ENCODE data around the gene CUX1. TPM values are rescaled to one million over a fixed set of nuclear protein-coding genes. Genes with fewer than 3 reads are reported as not detected.

The CUX1 gene
- polyA plus RNA-seq, 4 donors, result 29.2 to 77.5 (median 32.3) TPM

GRCh38 chr7:102119213-102119651, 301.8 kb downstream of the CUX1 start:
- FAIRE-seq, result no peak
- no peaks in the 10 kb centered on the region for H3K27me3 ChIP-seq (ENCODE audit: control insufficient read depth in 3 of 3, insufficient read depth in 3 of 3, low read length in 3 of 3)
- H3K4me3 ChIP-seq (ENCODE audit: low read depth in 1 of 3, low read length in 3 of 3), result no peak overlapping the region
- no peak overlapping the region for H3K27ac ChIP-seq (ENCODE audit: low read depth in 1 of 3, low read length in 2 of 3)
- DNase-seq, result no peak
- no peaks in the 10 kb centered on the region for H3K9me3 ChIP-seq (ENCODE audit: control insufficient read depth in 2 of 2, insufficient read depth in 1 of 2, low read depth in 1 of 2, low read length in 1 of 2)
- 78 to 86% (median 84%) methylated on average over 14 of the region's 14 CpGs for WGBS, 3 donors
- peaks cover 0 to 12% (median 3%) of the 10 kb centered on the region in 3 donors for H3K4me1 ChIP-seq (ENCODE audit: control insufficient read depth in 3 of 3, insufficient read depth in 2 of 3, low read depth in 1 of 3, low read length in 2 of 3)
- H3K36me3 ChIP-seq (ENCODE audit: control insufficient read depth in 3 of 3, insufficient read depth in 2 of 3, low read depth in 1 of 3, low read length in 3 of 3), result peaks cover 6 to 61% (median 6%) of the 10 kb centered on the region in 3 donors

- peaks cover 4 to 60% (median 5%) of the 10 kb centered on the region in 3 donors for H3K36me3 ChIP-seq (ENCODE audit: control insufficient read depth in 3 of 3, insufficient read depth in 2 of 3, low read depth in 1 of 3, low read length in 3 of 3)
- H3K27me3 ChIP-seq (ENCODE audit: control insufficient read depth in 3 of 3, insufficient read depth in 3 of 3, low read length in 3 of 3), result no peaks in the 10 kb centered on the region
- DNase-seq, result no peak
- no peaks in the 10 kb centered on the region for H3K9me3 ChIP-seq (ENCODE audit: control insufficient read depth in 2 of 2, insufficient read depth in 1 of 2, low read depth in 1 of 2, low read length in 1 of 2)
- peak overlapping the region in 1 of 3 donors; percentile 5 for H3K27ac ChIP-seq (ENCODE audit: low read depth in 1 of 3, low read length in 2 of 3)
- peaks cover 0 to 12% (median 3%) of the 10 kb centered on the region in 3 donors for H3K4me1 ChIP-seq (ENCODE audit: control insufficient read depth in 3 of 3, insufficient read depth in 2 of 3, low read depth in 1 of 3, low read length in 2 of 3)
- no peak for FAIRE-seq
- WGBS, 3 donors, result 91 to 95% (median 94%) methylated on average over 6 to 7 of the region's 7 CpGs
- no peak overlapping the region for H3K4me3 ChIP-seq (ENCODE audit: low read depth in 1 of 3, low read length in 3 of 3)
Measured at GRCh38 chr7:102119925-102120324, 302.5 kb downstream of the CUX1 start.

GRCh38 chr7:102120666-102121195, 303.3 kb downstream of the CUX1 start:
- FAIRE-seq (no peak), DNase-seq (no peak)
- WGBS, 3 donors, result 91 to 95% (median 93%) methylated on average over 5 of the region's 5 CpGs
- Histone ChIP-seq H3K9me3 (ENCODE audit: control insufficient read depth in 2 of 2, insufficient read depth in 1 of 2, low read depth in 1 of 2, low read length in 1 of 2) (no peaks in the 10 kb centered on the region), H3K36me3 (ENCODE audit: control insufficient read depth in 3 of 3, insufficient read depth in 2 of 3, low read depth in 1 of 3, low read length in 3 of 3) (peaks cover 0 to 60% (median 2%) of the 10 kb centered on the region in 3 donors), H3K4me1 (ENCODE audit: control insufficient read depth in 3 of 3, insufficient read depth in 2 of 3, low read depth in 1 of 3, low read length in 2 of 3) (peaks cover 0 to 12% (median 3%) of the 10 kb centered on the region in 3 donors), H3K27me3 (ENCODE audit: control insufficient read depth in 3 of 3, insufficient read depth in 3 of 3, low read length in 3 of 3) (no peaks in the 10 kb centered on the region), H3K27ac (ENCODE audit: low read depth in 1 of 3, low read length in 2 of 3) (peak overlapping the region in 1 of 3 donors; percentile 44), H3K4me3 (ENCODE audit: low read depth in 1 of 3, low read length in 3 of 3) (no peak overlapping the region)

GRCh38 chr7:102122026-102122425, 304.6 kb downstream of the CUX1 start:
- H3K9me3 ChIP-seq (ENCODE audit: control insufficient read depth in 2 of 2, insufficient read depth in 1 of 2, low read depth in 1 of 2, low read length in 1 of 2), result no peaks in the 10 kb centered on the region
- peak overlapping the region in 2 of 3 donors; percentile 78 to 83 for H3K27ac ChIP-seq (ENCODE audit: low read depth in 1 of 3, low read length in 2 of 3)
- WGBS, 3 donors, result 11 to 15% (median 14%) methylated on average over 3 of the region's 3 CpGs
- H3K27me3 ChIP-seq (ENCODE audit: control insufficient read depth in 3 of 3, insufficient read depth in 3 of 3, low read length in 3 of 3), result no peaks in the 10 kb centered on the region
- H3K36me3 ChIP-seq (ENCODE audit: control insufficient read depth in 3 of 3, insufficient read depth in 2 of 3, low read depth in 1 of 3, low read length in 3 of 3), result peaks cover 0 to 58% (median 2%) of the 10 kb centered on the region in 3 donors
- peak in 1 of 2 donors; percentile 52 for DNase-seq
- FAIRE-seq, result no peak
- peaks cover 0 to 12% (median 3%) of the 10 kb centered on the region in 3 donors for H3K4me1 ChIP-seq (ENCODE audit: control insufficient read depth in 3 of 3, insufficient read depth in 2 of 3, low read depth in 1 of 3, low read length in 2 of 3)
- no peak overlapping the region for H3K4me3 ChIP-seq (ENCODE audit: low read depth in 1 of 3, low read length in 3 of 3)

- no peak for DNase-seq
Measured at GRCh38 chr7:102125127-102125596, 307.7 kb downstream of the CUX1 start.

GRCh38 chr7:102128303-102128702, 310.9 kb downstream of the CUX1 start:
- DNase-seq (no peak), FAIRE-seq (no peak)
- H3K4me1 ChIP-seq (ENCODE audit: control insufficient read depth in 3 of 3, insufficient read depth in 2 of 3, low read depth in 1 of 3, low read length in 2 of 3), result no peaks in the 10 kb centered on the region
- no peak overlapping the region for H3K27ac ChIP-seq (ENCODE audit: low read depth in 1 of 3, low read length in 2 of 3)
- no peak overlapping the region for H3K4me3 ChIP-seq (ENCODE audit: low read depth in 1 of 3, low read length in 3 of 3)
- 91 to 95% (median 92%) methylated on average over 11 of the region's 11 CpGs for WGBS, 3 donors
- peaks cover 0 to 60% (median 0%) of the 10 kb centered on the region in 3 donors for H3K36me3 ChIP-seq (ENCODE audit: control insufficient read depth in 3 of 3, insufficient read depth in 2 of 3, low read depth in 1 of 3, low read length in 3 of 3)
- H3K27me3 ChIP-seq (ENCODE audit: control insufficient read depth in 3 of 3, insufficient read depth in 3 of 3, low read length in 3 of 3), result no peaks in the 10 kb centered on the region
- H3K9me3 ChIP-seq (ENCODE audit: control insufficient read depth in 2 of 2, insufficient read depth in 1 of 2, low read depth in 1 of 2, low read length in 1 of 2), result no peaks in the 10 kb centered on the region

More at GRCh38 chr7:102125127-102125596, 307.7 kb downstream of the CUX1 start:
- no peaks in the 10 kb centered on the region for H3K9me3 ChIP-seq (ENCODE audit: control insufficient read depth in 2 of 2, insufficient read depth in 1 of 2, low read depth in 1 of 2, low read length in 1 of 2)
- 82 to 87% (median 83%) methylated on average over 17 of the region's 17 CpGs for WGBS, 3 donors
- FAIRE-seq, result no peak
- H3K27me3 ChIP-seq (ENCODE audit: control insufficient read depth in 3 of 3, insufficient read depth in 3 of 3, low read length in 3 of 3), result no peaks in the 10 kb centered on the region
- H3K36me3 ChIP-seq (ENCODE audit: control insufficient read depth in 3 of 3, insufficient read depth in 2 of 3, low read depth in 1 of 3, low read length in 3 of 3), result peaks cover 0 to 56% (median 0%) of the 10 kb centered on the region in 3 donors
- H3K4me1 ChIP-seq (ENCODE audit: control insufficient read depth in 3 of 3, insufficient read depth in 2 of 3, low read depth in 1 of 3, low read length in 2 of 3), result peaks cover 0 to 12% (median 3%) of the 10 kb centered on the region in 3 donors
- H3K4me3 ChIP-seq (ENCODE audit: low read depth in 1 of 3, low read length in 3 of 3), result no peak overlapping the region
- no peak overlapping the region for H3K27ac ChIP-seq (ENCODE audit: low read depth in 1 of 3, low read length in 2 of 3)

- WGBS, 3 donors, result 89 to 91% (median 90%) methylated on average over 15 of the region's 15 CpGs
- FAIRE-seq (no peak), DNase-seq (no peak)
- no peak overlapping the region for H3K4me3 ChIP-seq (ENCODE audit: low read depth in 1 of 3, low read length in 3 of 3)
- no peaks in the 10 kb centered on the region for H3K4me1 ChIP-seq (ENCODE audit: control insufficient read depth in 3 of 3, insufficient read depth in 2 of 3, low read depth in 1 of 3, low read length in 2 of 3)
- no peaks in the 10 kb centered on the region for H3K27me3 ChIP-seq (ENCODE audit: control insufficient read depth in 3 of 3, insufficient read depth in 3 of 3, low read length in 3 of 3)
- peaks cover 0 to 60% (median 0%) of the 10 kb centered on the region in 3 donors for H3K36me3 ChIP-seq (ENCODE audit: control insufficient read depth in 3 of 3, insufficient read depth in 2 of 3, low read depth in 1 of 3, low read length in 3 of 3)
- no peaks in the 10 kb centered on the region for H3K9me3 ChIP-seq (ENCODE audit: control insufficient read depth in 2 of 2, insufficient read depth in 1 of 2, low read depth in 1 of 2, low read length in 1 of 2)
- no peak overlapping the region for H3K27ac ChIP-seq (ENCODE audit: low read depth in 1 of 3, low read length in 2 of 3)
Measured at GRCh38 chr7:102129636-102130370, 312.4 kb downstream of the CUX1 start.

GRCh38 chr7:102132209-102132752, 314.9 kb downstream of the CUX1 start:
- Histone ChIP-seq H3K27me3 (ENCODE audit: control insufficient read depth in 3 of 3, insufficient read depth in 3 of 3, low read length in 3 of 3) (no peaks in the 10 kb centered on the region), H3K27ac (ENCODE audit: low read depth in 1 of 3, low read length in 2 of 3) (no peak overlapping the region), H3K4me1 (ENCODE audit: control insufficient read depth in 3 of 3, insufficient read depth in 2 of 3, low read depth in 1 of 3, low read length in 2 of 3) (no peaks in the 10 kb centered on the region), H3K9me3 (ENCODE audit: control insufficient read depth in 2 of 2, insufficient read depth in 1 of 2, low read depth in 1 of 2, low read length in 1 of 2) (no peaks in the 10 kb centered on the region), H3K36me3 (ENCODE audit: control insufficient read depth in 3 of 3, insufficient read depth in 2 of 3, low read depth in 1 of 3, low read length in 3 of 3) (peaks cover 0 to 47% (median 0%) of the 10 kb centered on the region in 3 donors), H3K4me3 (ENCODE audit: low read depth in 1 of 3, low read length in 3 of 3) (no peak overlapping the region)
- WGBS, 3 donors, result 91 to 94% (median 94%) methylated on average over 18 of the region's 18 CpGs
- no peak for FAIRE-seq
- no peak for DNase-seq

Data from small intestine (tissue), 7 donors.